ENCODE measurements around the gene CEP85L.

Gene CEP85L

GRCh38 chr6:118495485-118496280 is 155.7 kb downstream of the CEP85L start:
- peaks cover 3% of the 10 kb centered on the region; the same call in 1 of the 2 replicates for H3K36me3 ChIP-seq (ENCODE audit: control insufficient read depth, insufficient read depth, low read length)
- H3K4me3 ChIP-seq (ENCODE audit: low read depth, low read length), result no peak overlapping the region
- H3K4me1 ChIP-seq (ENCODE audit: control insufficient read depth, insufficient read depth, low read length), result 0 out of 2 replicates have a peak, but pooled peaks cover 2% of the 10 kb centered on the region
- H3K27me3 ChIP-seq (ENCODE audit: control insufficient read depth, insufficient read depth, low read length), result no peaks in the 10 kb centered on the region
- 0 out of 2 replicates have a peak, but pooled peaks cover 3% of the 10 kb centered on the region for H3K9me3 ChIP-seq (ENCODE audit: control insufficient read depth, insufficient read depth, low read depth, low read length)
- no peak overlapping the region for H3K9ac ChIP-seq (ENCODE audit: low read length)
- no peak overlapping the region for H3K27ac ChIP-seq (ENCODE audit: low read depth, low read length)

- Histone ChIP-seq H3K27ac (ENCODE audit: low read depth, low read length) (no peak overlapping the region), H3K4me3 (ENCODE audit: low read depth, low read length) (no peak overlapping the region), H3K9ac (ENCODE audit: low read length) (no peak overlapping the region), H3K9me3 (ENCODE audit: control insufficient read depth, insufficient read depth, low read depth, low read length) (no peaks in the 10 kb centered on the region), H3K27me3 (ENCODE audit: control insufficient read depth, insufficient read depth, low read length) (no peaks in the 10 kb centered on the region), H3K36me3 (ENCODE audit: control insufficient read depth, insufficient read depth, low read length) (peaks cover 3% of the 10 kb centered on the region; the same call in 1 of the 2 replicates), H3K4me1 (ENCODE audit: control insufficient read depth, insufficient read depth, low read length) (0 out of 2 replicates have a peak, but pooled peaks cover 2% of the 10 kb centered on the region)
Measured at GRCh38 chr6:118494091-118494490, 157.3 kb downstream of the CEP85L start.

GRCh38 chr6:118489990-118490389 is 161.4 kb downstream of the CEP85L start:
- 0 out of 2 replicates have a peak, but pooled peaks cover 2% of the 10 kb centered on the region for H3K4me1 ChIP-seq (ENCODE audit: control insufficient read depth, insufficient read depth, low read length)
- H3K9me3 ChIP-seq (ENCODE audit: control insufficient read depth, insufficient read depth, low read depth, low read length), result no peaks in the 10 kb centered on the region
- peaks cover 7% of the 10 kb centered on the region for H3K36me3 ChIP-seq (ENCODE audit: control insufficient read depth, insufficient read depth, low read length)
- H3K4me3 ChIP-seq (ENCODE audit: low read depth, low read length), result no peak overlapping the region
- H3K27me3 ChIP-seq (ENCODE audit: control insufficient read depth, insufficient read depth, low read length), result no peaks in the 10 kb centered on the region
- no peak overlapping the region for H3K9ac ChIP-seq (ENCODE audit: low read length)
- no peak overlapping the region for H3K27ac ChIP-seq (ENCODE audit: low read depth, low read length)

- Histone ChIP-seq H3K9ac (ENCODE audit: low read length) (no peak overlapping the region), H3K9me3 (ENCODE audit: control insufficient read depth, insufficient read depth, low read depth, low read length) (no peaks in the 10 kb centered on the region), H3K4me3 (ENCODE audit: low read depth, low read length) (no peak overlapping the region), H3K27me3 (ENCODE audit: control insufficient read depth, insufficient read depth, low read length) (no peaks in the 10 kb centered on the region), H3K36me3 (ENCODE audit: control insufficient read depth, insufficient read depth, low read length) (peaks cover 7% of the 10 kb centered on the region), H3K4me1 (ENCODE audit: control insufficient read depth, insufficient read depth, low read length) (no peaks in the 10 kb centered on the region), H3K27ac (ENCODE audit: low read depth, low read length) (no peak overlapping the region)
Measured at GRCh38 chr6:118488631-118489030, 162.8 kb downstream of the CEP85L start.

- no peak overlapping the region for H3K9ac ChIP-seq (ENCODE audit: low read length)
- H3K36me3 ChIP-seq (ENCODE audit: control insufficient read depth, insufficient read depth, low read length), result peaks cover 7% of the 10 kb centered on the region
- H3K27me3 ChIP-seq (ENCODE audit: control insufficient read depth, insufficient read depth, low read length), result no peaks in the 10 kb centered on the region
- H3K27ac ChIP-seq (ENCODE audit: low read depth, low read length), result no peak overlapping the region
- no peaks in the 10 kb centered on the region for H3K9me3 ChIP-seq (ENCODE audit: control insufficient read depth, insufficient read depth, low read depth, low read length)
- H3K4me3 ChIP-seq (ENCODE audit: low read depth, low read length), result no peak overlapping the region
- H3K4me1 ChIP-seq (ENCODE audit: control insufficient read depth, insufficient read depth, low read length), result no peaks in the 10 kb centered on the region
Measured at GRCh38 chr6:118485601-118486550, 165.5 kb downstream of the CEP85L start.

- Histone ChIP-seq H3K4me1 (ENCODE audit: control insufficient read depth, insufficient read depth, low read length) (no peaks in the 10 kb centered on the region), H3K4me3 (ENCODE audit: low read depth, low read length) (no peak overlapping the region), H3K36me3 (ENCODE audit: control insufficient read depth, insufficient read depth, low read length) (no peaks in the 10 kb centered on the region), H3K27me3 (ENCODE audit: control insufficient read depth, insufficient read depth, low read length) (no peaks in the 10 kb centered on the region), H3K9ac (ENCODE audit: low read length) (no peak overlapping the region), H3K9me3 (ENCODE audit: control insufficient read depth, insufficient read depth, low read depth, low read length) (no peaks in the 10 kb centered on the region), H3K27ac (ENCODE audit: low read depth, low read length) (no peak overlapping the region)
Measured at GRCh38 chr6:118476551-118476950, 174.8 kb downstream of the CEP85L start.

GRCh38 chr6:118473266-118473665 is 178.1 kb downstream of the CEP85L start:
- Histone ChIP-seq H3K27ac (ENCODE audit: low read depth, low read length) (no peak overlapping the region), H3K9me3 (ENCODE audit: control insufficient read depth, insufficient read depth, low read depth, low read length) (no peaks in the 10 kb centered on the region), H3K9ac (ENCODE audit: low read length) (no peak overlapping the region), H3K27me3 (ENCODE audit: control insufficient read depth, insufficient read depth, low read length) (no peaks in the 10 kb centered on the region), H3K36me3 (ENCODE audit: control insufficient read depth, insufficient read depth, low read length) (no peaks in the 10 kb centered on the region), H3K4me1 (ENCODE audit: control insufficient read depth, insufficient read depth, low read length) (no peaks in the 10 kb centered on the region), H3K4me3 (ENCODE audit: low read depth, low read length) (no peak overlapping the region)

- no peak overlapping the region for H3K4me3 ChIP-seq (ENCODE audit: low read depth, low read length)
- no peak overlapping the region for H3K9ac ChIP-seq (ENCODE audit: low read length)
- no peaks in the 10 kb centered on the region for H3K27me3 ChIP-seq (ENCODE audit: control insufficient read depth, insufficient read depth, low read length)
- H3K27ac ChIP-seq (ENCODE audit: low read depth, low read length), result no peak overlapping the region
- H3K4me1 ChIP-seq (ENCODE audit: control insufficient read depth, insufficient read depth, low read length), result no peaks in the 10 kb centered on the region
- H3K36me3 ChIP-seq (ENCODE audit: control insufficient read depth, insufficient read depth, low read length), result no peaks in the 10 kb centered on the region
- no peaks in the 10 kb centered on the region for H3K9me3 ChIP-seq (ENCODE audit: control insufficient read depth, insufficient read depth, low read depth, low read length)
Measured at GRCh38 chr6:118469468-118469867, 181.9 kb downstream of the CEP85L start.

- Histone ChIP-seq H3K9ac (ENCODE audit: low read length) (no peak overlapping the region), H3K27me3 (ENCODE audit: control insufficient read depth, insufficient read depth, low read length) (no peaks in the 10 kb centered on the region), H3K27ac (ENCODE audit: low read depth, low read length) (no peak overlapping the region), H3K36me3 (ENCODE audit: control insufficient read depth, insufficient read depth, low read length) (no peaks in the 10 kb centered on the region), H3K4me1 (ENCODE audit: control insufficient read depth, insufficient read depth, low read length) (no peaks in the 10 kb centered on the region), H3K9me3 (ENCODE audit: control insufficient read depth, insufficient read depth, low read depth, low read length) (no peaks in the 10 kb centered on the region), H3K4me3 (ENCODE audit: low read depth, low read length) (no peak overlapping the region)
Measured at GRCh38 chr6:118468682-118469465, 182.5 kb downstream of the CEP85L start.

- H3K27ac ChIP-seq (ENCODE audit: low read depth, low read length), result no peak overlapping the region
- H3K9ac ChIP-seq (ENCODE audit: low read length), result no peak overlapping the region
- H3K36me3 ChIP-seq (ENCODE audit: control insufficient read depth, insufficient read depth, low read length), result no peaks in the 10 kb centered on the region
- H3K9me3 ChIP-seq (ENCODE audit: control insufficient read depth, insufficient read depth, low read depth, low read length), result no peaks in the 10 kb centered on the region
- no peaks in the 10 kb centered on the region for H3K4me1 ChIP-seq (ENCODE audit: control insufficient read depth, insufficient read depth, low read length)
- H3K4me3 ChIP-seq (ENCODE audit: low read depth, low read length), result no peak overlapping the region
- no peaks in the 10 kb centered on the region for H3K27me3 ChIP-seq (ENCODE audit: control insufficient read depth, insufficient read depth, low read length)
Measured at GRCh38 chr6:118467181-118467580, 184.2 kb downstream of the CEP85L start.
